Measurements from ENCODE around the gene SHISA5. TPM values are rescaled to one million over a fixed set of nuclear protein-coding genes. Genes with fewer than 3 reads are reported as not detected.

The SHISA5 gene
- polyA plus RNA-seq, 6 donors from 2014 or later, result 393 to 571 (median 442) TPM

GRCh38 chr3:48433472-48434118 lies 70.4 kb downstream of the SHISA5 start:
- no peak for DNase-seq
- no peak overlapping the region for H3K27ac Mint-ChIP-seq
- H3K27me3 Mint-ChIP-seq, result peaks cover 0 to 6% (median 5%) of the 10 kb centered on the region in 3 donors
- no peak overlapping the region for H3K4me3 Mint-ChIP-seq
- no peaks in the 10 kb centered on the region for H3K36me3 Mint-ChIP-seq
- peaks cover 21 to 33% (median 24%) of the 10 kb centered on the region in 3 donors for H3K4me1 Mint-ChIP-seq
- H3K9me3 Mint-ChIP-seq, result no peaks in the 10 kb centered on the region
- no peak for ATAC-seq (ENCODE audit: low read depth in 2 of 2)

- H3K9me3 Mint-ChIP-seq, result no peaks in the 10 kb centered on the region
- no peak overlapping the region for H3K27ac Mint-ChIP-seq
- no peaks in the 10 kb centered on the region for H3K36me3 Mint-ChIP-seq
- peaks cover 13 to 24% (median 15%) of the 10 kb centered on the region in 3 donors for H3K4me1 Mint-ChIP-seq
- ATAC-seq (ENCODE audit: low read depth in 2 of 2), result no peak
- peaks cover 4 to 14% (median 14%) of the 10 kb centered on the region in 3 donors for H3K27me3 Mint-ChIP-seq
- no peak for DNase-seq
- no peak overlapping the region for H3K4me3 Mint-ChIP-seq
These were observed 71.3 kb downstream of the SHISA5 start for GRCh38 chr3:48432411-48433371.

- peaks cover 7 to 24% (median 21%) of the 10 kb centered on the region in 3 donors for H3K27me3 Mint-ChIP-seq
- peaks cover 10 to 22% (median 12%) of the 10 kb centered on the region in 3 donors for H3K4me1 Mint-ChIP-seq
- ATAC-seq (ENCODE audit: low read depth in 2 of 2) (no peak), DNase-seq (no peak)
- no peaks in the 10 kb centered on the region for H3K36me3 Mint-ChIP-seq
- H3K4me3 Mint-ChIP-seq, result peak overlapping the region in 6 of 8 donors; percentile 22 to 92 (median 85)
- H3K9me3 Mint-ChIP-seq, result no peaks in the 10 kb centered on the region
- peak overlapping the region in 1 of 6 donors; percentile 14 for H3K27ac Mint-ChIP-seq
These were observed 72.5 kb downstream of the SHISA5 start for GRCh38 chr3:48431224-48432029.

GRCh38 chr3:48430708-48431101 lies 73.3 kb downstream of the SHISA5 start:
- H3K4me3 Mint-ChIP-seq, result peak overlapping the region; percentile 79 to 92 (median 86)
- peaks cover 10 to 22% (median 12%) of the 10 kb centered on the region in 3 donors for H3K4me1 Mint-ChIP-seq
- peak overlapping the region in 4 of 6 donors; percentile 14 to 61 (median 43) for H3K27ac Mint-ChIP-seq
- no peaks in the 10 kb centered on the region for H3K9me3 Mint-ChIP-seq
- H3K27me3 Mint-ChIP-seq, result peaks cover 7 to 24% (median 21%) of the 10 kb centered on the region in 3 donors
- DNase-seq, result no peak
- no peak for ATAC-seq (ENCODE audit: low read depth in 2 of 2)
- no peaks in the 10 kb centered on the region for H3K36me3 Mint-ChIP-seq

- peak within 1 kb of the TSS in 4 of 6 donors; percentile 27 to 82 (median 67) for H3K27ac Mint-ChIP-seq
- peak within 1 kb of the TSS; percentile 79 to 92 (median 86) for H3K4me3 Mint-ChIP-seq
- H3K4me1 Mint-ChIP-seq, result peaks cover 10 to 22% (median 12%) of the 10 kb centered on the region in 3 donors
- DNase-seq (no peak), ATAC-seq (ENCODE audit: low read depth in 2 of 2) (peak in 1 of 2 donors; percentile 17)
- H3K9me3 Mint-ChIP-seq, result no peaks in the 10 kb centered on the region
- H3K36me3 Mint-ChIP-seq, result no peaks in the 10 kb centered on the region
- peaks cover 7 to 24% (median 21%) of the 10 kb centered on the region in 3 donors for H3K27me3 Mint-ChIP-seq
These were observed 73.8 kb downstream of the SHISA5 start, which contains the start of gene PLXNB1 for GRCh38 chr3:48429960-48430707. PLXNB1 (minus strand) TSS chr3:48430086; CDS start chr3:48424611, 5,475 bp downstream.

GRCh38 chr3:48429317-48429959 lies 74.5 kb downstream of the SHISA5 start:
- Mint-ChIP-seq H3K27ac (peak overlapping the region in 2 of 6 donors; percentile 73 to 82), H3K9me3 (no peaks in the 10 kb centered on the region), H3K4me3 (peak overlapping the region; percentile 79 to 92 (median 86)), H3K4me1 (peaks cover 10 to 22% (median 12%) of the 10 kb centered on the region in 3 donors), H3K27me3 (peaks cover 7 to 24% (median 21%) of the 10 kb centered on the region in 3 donors), H3K36me3 (no peaks in the 10 kb centered on the region)
- ATAC-seq (ENCODE audit: low read depth in 2 of 2) (peak; percentile 67 to 70), DNase-seq (peak; percentile 59)

GRCh38 chr3:48428572-48429316 lies 75.2 kb downstream of the SHISA5 start:
- peaks cover 10 to 22% (median 12%) of the 10 kb centered on the region in 3 donors for H3K4me1 Mint-ChIP-seq
- H3K9me3 Mint-ChIP-seq, result no peaks in the 10 kb centered on the region
- peak overlapping the region; percentile 43 to 92 (median 78) for H3K4me3 Mint-ChIP-seq
- H3K36me3 Mint-ChIP-seq, result no peaks in the 10 kb centered on the region
- H3K27ac Mint-ChIP-seq, result peak overlapping the region in 1 of 6 donors; percentile 22
- H3K27me3 Mint-ChIP-seq, result peaks cover 7 to 24% (median 21%) of the 10 kb centered on the region in 3 donors
- DNase-seq (no peak), ATAC-seq (ENCODE audit: low read depth in 2 of 2) (peak in 1 of 2 donors; percentile 58)

GRCh38 chr3:48428088-48428571 lies 75.8 kb downstream of the SHISA5 start:
- Mint-ChIP-seq H3K27ac (peak overlapping the region in 3 of 6 donors; percentile 22 to 64 (median 59)), H3K27me3 (peaks cover 7 to 24% (median 21%) of the 10 kb centered on the region in 3 donors), H3K4me3 (peak overlapping the region; percentile 43 to 92 (median 78)), H3K36me3 (no peaks in the 10 kb centered on the region), H3K4me1 (peaks cover 10 to 22% (median 12%) of the 10 kb centered on the region in 3 donors), H3K9me3 (no peaks in the 10 kb centered on the region)
- DNase-seq (no peak), ATAC-seq (ENCODE audit: low read depth in 2 of 2) (no peak)

- Mint-ChIP-seq H3K27ac (peak overlapping the region in 2 of 6 donors; percentile 47 to 59), H3K4me3 (peak overlapping the region in 6 of 8 donors; percentile 19 to 89 (median 78)), H3K36me3 (no peaks in the 10 kb centered on the region), H3K4me1 (peaks cover 10 to 22% (median 12%) of the 10 kb centered on the region in 3 donors), H3K27me3 (peaks cover 7 to 24% (median 21%) of the 10 kb centered on the region in 3 donors), H3K9me3 (no peaks in the 10 kb centered on the region)
- ATAC-seq (ENCODE audit: low read depth in 2 of 2), result no peak
- no peak for DNase-seq
These were observed 76.4 kb downstream of the SHISA5 start for GRCh38 chr3:48427630-48427962.

GRCh38 chr3:48426944-48427629 lies 76.9 kb downstream of the SHISA5 start:
- Mint-ChIP-seq H3K4me1 (peaks cover 10 to 22% (median 12%) of the 10 kb centered on the region in 3 donors), H3K4me3 (peak overlapping the region in 3 of 8 donors; percentile 19 to 66 (median 44)), H3K9me3 (no peaks in the 10 kb centered on the region), H3K27ac (no peak overlapping the region), H3K36me3 (no peaks in the 10 kb centered on the region), H3K27me3 (peaks cover 7 to 24% (median 21%) of the 10 kb centered on the region in 3 donors)
- DNase-seq (no peak), ATAC-seq (ENCODE audit: low read depth in 2 of 2) (no peak)

All from naive B cell (primary cell).